ENCODE measurements around the gene GTF2H4.

- TF ChIP-seq CTCF (IDR thresholded peaks at IDR 0.05): no peak
- no peak for TF ChIP-seq ZFX (IDR thresholded peaks at IDR 0.05; ENCODE audit: borderline replicate concordance)
Observed at GRCh38 chr6:30861257-30862048, 46.6 kb upstream of the GTF2H4 start.

All from 22Rv1 (cell line).